H1 (cell line): ENCODE measurements around the gene CCR2. TPM values are rescaled to one million over a fixed set of nuclear protein-coding genes. Genes with fewer than 3 reads are reported as not detected.
"Not testable (repeated sequence)": the region's sequence is repeated elsewhere in the genome, so short reads cannot be mapped to it uniquely, and the experiment has no call there.

ENCODE experiments used
- CTCF ChIA-PET: fragments of 300-600 bp; sonication (Branson Sonifier 250); formaldehyde crosslinking; loops from one replicate; lab custom pipeline; 2021; ENCODE audit not compliant: partially characterized antibody; lab: Charles Lee
- POLR2A ChIA-PET: fragments of 300-600 bp; sonication (Branson Sonifier 250); formaldehyde crosslinking; loops from one replicate; lab custom pipeline; 2021; ENCODE audit warnings: inconsistent platforms; ENCODE audit not compliant: partially characterized antibody; lab: Charles Lee
- DNase-seq, 2 experiments: peaks; one replicate each; pipeline versions ENCODE4 v3.0.0 to v3.0.0-alpha.2; 2010 to 2022; ENCODE audit warnings: low spot score in 2 of 2, low read depth in 1 of 2, mixed read lengths in 1 of 2
- FAIRE-seq: peaks from 2 replicates; lab custom pipeline; 2011; peaks lifted over from hg19 to GRCh38; lab: Jason Lieb, UNC
- H2AFZ ChIP-seq: 2 replicates; pipeline ENCODE4 v1.8.1; 2012; ENCODE audit warnings: low read length, inconsistent platforms
- H2AK5ac ChIP-seq: 2 replicates; pipeline ENCODE4 v1.6.1; 2013; ENCODE audit warnings: low read depth, low read length
- H2BK120ac ChIP-seq: replicated peaks from 2 replicates; pipeline ENCODE3; 2013; ENCODE audit warnings: low read depth, low read length, inconsistent platforms
- H2BK12ac ChIP-seq: 2 replicates; pipeline ENCODE4 v1.6.1; 2013; ENCODE audit warnings: low read depth, low read length
- H2BK15ac ChIP-seq: 2 replicates; pipeline ENCODE4 v1.6.1; 2013; ENCODE audit warnings: low read length
- H2BK20ac ChIP-seq: 2 replicates; pipeline ENCODE4 v1.6.1; 2013; ENCODE audit warnings: low read length
- H2BK5ac ChIP-seq: 2 replicates; pipeline ENCODE4 v1.6.1; 2013; ENCODE audit warnings: low read depth, low read length
- H3K14ac ChIP-seq: 2 replicates; pipeline ENCODE4 v1.6.1; 2013; ENCODE audit warnings: inconsistent platforms; ENCODE audit not compliant: insufficient read length
- H3K18ac ChIP-seq: 2 replicates; pipeline ENCODE4 v1.6.1; 2013; ENCODE audit warnings: low read length; ENCODE audit errors: extremely low read depth
- H3K23ac ChIP-seq: 2 replicates; pipeline ENCODE4 v1.6.1; 2013; ENCODE audit warnings: inconsistent platforms; ENCODE audit not compliant: insufficient read length
- H3K23me2 ChIP-seq: 2 replicates; pipeline ENCODE4 v1.6.1; 2013; ENCODE audit warnings: low read depth, low read length
- H3K27ac ChIP-seq: 2 replicates; pipeline ENCODE4 v1.6.1; 2011; ENCODE audit warnings: low read depth, low read length, inconsistent platforms
- H3K27me3 ChIP-seq, 4 experiments: replicated peaks in 1 of 4; 1 replicate in 1 of 4; 2 replicates in 3 of 4; pipeline versions ENCODE4 v1.6.1 to v1.8.1; 2011 to 2013; ENCODE audit warnings: low read length in 3 of 4, mild to moderate bottlenecking in 3 of 4, inconsistent platforms in 2 of 4, mixed read lengths in 2 of 4, moderate library complexity in 1 of 4; ENCODE audit not compliant: control insufficient read depth in 3 of 4, insufficient read depth in 3 of 4; ENCODE audit errors: extremely low read depth in 1 of 4
- H3K36me3 ChIP-seq, 4 experiments: 2 replicates each; pipeline versions ENCODE4 v1.6.1 to v1.8.1; 2011 to 2013; ENCODE audit warnings: mild to moderate bottlenecking in 4 of 4, low read length in 3 of 4, moderate library complexity in 2 of 4, control low read depth in 1 of 4, inconsistent platforms in 1 of 4; ENCODE audit not compliant: insufficient read depth in 4 of 4, control insufficient read depth in 2 of 4
- H3K4ac ChIP-seq: replicated peaks from 2 replicates; pipeline ENCODE3; 2013; ENCODE audit warnings: low read length, low read depth, mixed read lengths, inconsistent platforms; ENCODE audit not compliant: insufficient read length
- H3K4me1 ChIP-seq, 4 experiments: replicated peaks in 1 of 4; 1 replicate in 1 of 4; 2 replicates in 3 of 4; pipeline versions ENCODE4 v1.6.1 to v1.8.1; 2011 to 2013; ENCODE audit warnings: low read length in 3 of 4, inconsistent platforms in 2 of 4, mixed read lengths in 1 of 4; ENCODE audit not compliant: insufficient read depth in 4 of 4, control insufficient read depth in 3 of 4
- H3K4me2 ChIP-seq, 2 experiments: 2 replicates each; pipeline versions ENCODE4 v1.6.1 to v1.8.1; 2011 to 2013; ENCODE audit warnings: low read depth in 2 of 2, low read length in 2 of 2, control low read depth in 1 of 2, inconsistent platforms in 1 of 2, mild to moderate bottlenecking in 1 of 2; ENCODE audit not compliant: insufficient read depth in 1 of 2
- H3K4me3 ChIP-seq, 4 experiments: fragments of 200-600, 300-600 bp in 1 of 4; sonication (generic), shearing (Covaris generic), sonication (Bioruptor Twin) in 1 of 4; 2 replicates each; pipeline versions ENCODE4 v1.5.1 to v1.8.1; 2011 to 2016; ENCODE audit warnings: low read length in 4 of 4, low read depth in 3 of 4, control low read depth in 2 of 4, inconsistent platforms in 2 of 4, mild to moderate bottlenecking in 2 of 4, mixed read lengths in 1 of 4, moderate library complexity in 1 of 4; ENCODE audit not compliant: insufficient read depth in 2 of 4; ENCODE audit errors: extremely low read depth in 1 of 4
- H3K56ac ChIP-seq: replicated peaks from 2 replicates; pipeline ENCODE3; 2013; ENCODE audit warnings: low read depth, mild to moderate bottlenecking, mixed read lengths, low read length, inconsistent platforms; ENCODE audit not compliant: insufficient read length
- H3K79me1 ChIP-seq: 2 replicates; pipeline ENCODE4 v1.6.1; 2013; ENCODE audit warnings: low read depth, low read length, control low read depth
- H3K79me2 ChIP-seq, 2 experiments: 2 replicates each; pipeline versions ENCODE4 v1.6.1 to v1.8.1; 2012 to 2013; ENCODE audit warnings: low read length in 2 of 2, mild to moderate bottlenecking in 2 of 2, inconsistent platforms in 1 of 2; ENCODE audit not compliant: insufficient read depth in 2 of 2, control insufficient read depth in 1 of 2
- H3K9ac ChIP-seq, 4 experiments: replicated peaks in 1 of 4; 1 replicate in 1 of 4; 2 replicates in 3 of 4; pipeline versions ENCODE4 v1.6.1 to v1.8.1; 2011 to 2013; ENCODE audit warnings: low read depth in 3 of 4, low read length in 3 of 4, control low read depth in 2 of 4, mild to moderate bottlenecking in 2 of 4, moderate library complexity in 2 of 4, inconsistent platforms in 1 of 4; ENCODE audit errors: extremely low read depth in 1 of 4
- H3K9me3 ChIP-seq, 2 experiments: 2 replicates each; pipeline versions ENCODE4 v1.6.1 to v1.8.1; 2012 to 2013; ENCODE audit warnings: mild to moderate bottlenecking in 2 of 2, moderate library complexity in 2 of 2, control low read depth in 1 of 2, inconsistent platforms in 1 of 2, low read depth in 1 of 2, low read length in 1 of 2, mixed read lengths in 1 of 2; ENCODE audit not compliant: insufficient read depth in 2 of 2
- H4K20me1 ChIP-seq, 2 experiments: replicated peaks in 1 of 2; 2 replicates each; pipeline versions ENCODE3 to v1.8.1; 2011 to 2013; ENCODE audit warnings: inconsistent platforms in 2 of 2, low read length in 2 of 2, mild to moderate bottlenecking in 1 of 2; ENCODE audit not compliant: insufficient read depth in 2 of 2, control insufficient read depth in 1 of 2
- H4K5ac ChIP-seq: 2 replicates; pipeline ENCODE4 v1.6.1; 2013; ENCODE audit warnings: low read length, low read depth, mixed read lengths, inconsistent platforms; ENCODE audit not compliant: insufficient read length
- H4K8ac ChIP-seq: 2 replicates; pipeline ENCODE4 v1.8.0; 2013; ENCODE audit warnings: mild to moderate bottlenecking, moderate library complexity, low read length, inconsistent platforms; ENCODE audit not compliant: insufficient read depth; ENCODE audit errors: extremely low read depth
- H4K91ac ChIP-seq: replicated peaks from 2 replicates; pipeline ENCODE3; 2013; ENCODE audit warnings: low read length, mixed read lengths, inconsistent platforms; ENCODE audit not compliant: insufficient read length
- BACH1 ChIP-seq: IDR thresholded peaks from 2 replicates; pipeline ENCODE4 v1.6.1; 2012; ENCODE audit warnings: low read length, improper control_type of control experiment
- SIRT6 ChIP-seq: IDR thresholded peaks from one replicate; pipeline ENCODE4 v1.7.1; 2012; ENCODE audit warnings: low read length, inconsistent platforms
- WGBS, 2 experiments: shearing (Covaris generic) in 1 of 2; methylation state at CpG; one replicate each; pipeline versions ENCODE4 v1.1.6 to v1.1.7; 2013 to 2015; ENCODE audit warnings: low lambda C conversion rate in 2 of 2, mixed read lengths in 2 of 2, inconsistent platforms in 1 of 2, low coverage in 1 of 2, missing lambda C conversion rate in 1 of 2; ENCODE audit not compliant: insufficient replicate concordance in 2 of 2, insufficient coverage in 1 of 2, insufficient read length in 1 of 2; ENCODE audit errors: extremely low coverage in 1 of 2, missing lambda C conversion rate in 1 of 2; 5-methylcytosine and 5-hydroxymethylcytosine counted together
- polyA plus RNA-seq, 7 experiments: library from polyadenylated mRNA; depleted of rRNA in 3 of 7; stranded (reverse) in 5 of 7; unstranded in 2 of 7; fragments of >200 nt in 5 of 7; fragments of 200-250 nt in 2 of 7; gene quantifications; 1 replicate in 5 of 7; 2 replicates in 1 of 7; 4 replicates in 1 of 7; pipeline versions ENCODE4 v1.2.1 to v1.2.3, GENCODE V29; 2011 to 2013; ENCODE audit warnings: missing spikeins in 2 of 7, mixed read lengths in 2 of 7
- total RNA-seq: library from RNA; stranded (reverse); fragmentation: NEBNext Ultra II Directional; extraction: Animal tissue kit (Norgen Biotek cat#: 25700); gene quantifications from 2 replicates; pipeline ENCODE4 v1.2.1, GENCODE V29; 2021

The CCR2 gene
- total and polyA plus RNA-seq, 2 of the 8 experiments (the other 6 are each of a cell fraction or from before 2014, with no cell fraction given) = not detected

- Histone ChIP-seq H4K20me1 (no peaks in the 10 kb centered on the region), H3K9me3 (no peaks in the 10 kb centered on the region), H3K23ac (no peak overlapping the region), H2BK20ac (no peak overlapping the region), H4K91ac (no peak overlapping the region), H2AFZ (no peak overlapping the region), H2BK15ac (no peak overlapping the region), H3K23me2 (no peaks in the 10 kb centered on the region), H2AK5ac (no peak overlapping the region), H3K4ac (no peak overlapping the region), H3K4me1 (peaks cover 0 to 6% (median 0%) of the 10 kb centered on the region in 4 experiments; a peak in 1 of 7 replicates), H3K4me2 (no peak overlapping the region), H3K9ac (no peak overlapping the region), H3K14ac (no peak overlapping the region), H4K8ac (no peak overlapping the region), H3K18ac (no peak overlapping the region), H4K5ac (no peak overlapping the region), H3K79me2 (no peaks in the 10 kb centered on the region), H3K56ac (no peak overlapping the region), H3K79me1 (no peaks in the 10 kb centered on the region), H3K4me3 (no peak overlapping the region), H2BK5ac (no peak overlapping the region), H2BK120ac (no peak overlapping the region), H2BK12ac (no peak overlapping the region), H3K27ac (no peak overlapping the region), H3K36me3 (no peaks in the 10 kb centered on the region), H3K27me3 (no peaks in the 10 kb centered on the region)
- CTCF ChIA-PET = interaction anchor here (0.8 to 1.5 kb wide), 5 partner anchors 8 to 239 kb away, joined by 3 to 6 read pairs (median 3); no protein-coding TSS in a partner anchor
- POLR2A ChIA-PET = no interaction called here
- whole genome bisulfite sequencing, 2 experiments = 74% methylated on average over 6 of the region's 6 CpGs; no CpG with 5 or more reads in 1 of the 2 experiments
- TF ChIP-seq SIRT6 = no peak
- TF ChIP-seq BACH1 = no peak
- FAIRE-seq = no peak
- DNase-seq = no peak
These were observed 35.4 kb downstream of the CCR2 start for GRCh38 chr3:46389306-46389705.

DNA sequence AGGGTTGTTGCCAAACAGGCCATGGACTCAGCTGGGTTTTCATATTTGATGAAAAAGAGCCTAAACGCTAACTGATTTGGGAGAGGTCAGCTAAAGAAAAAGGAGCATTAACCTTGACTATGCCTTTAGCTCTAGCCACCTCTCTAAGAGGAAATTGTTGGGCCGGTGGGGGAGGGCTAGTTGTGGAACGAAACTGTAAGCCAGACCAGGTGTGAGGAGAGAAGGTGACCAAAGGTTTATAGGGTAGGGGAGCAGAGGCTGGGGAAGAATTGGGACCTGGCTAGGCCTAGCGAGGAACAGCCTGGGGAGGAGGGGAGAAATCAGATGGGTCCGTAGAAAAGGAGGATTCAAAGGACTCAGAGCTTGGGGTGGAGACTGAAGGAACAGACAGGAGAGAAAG lies 37.6 kb downstream of the CCR2 start:
- H3K4me3 ChIP-seq, H3K79me2 ChIP-seq, H3K4me1 ChIP-seq, FAIRE-seq, H3K4ac ChIP-seq, H3K27ac ChIP-seq, H3K23ac ChIP-seq, H2AFZ ChIP-seq, DNase-seq, H2BK120ac ChIP-seq, H2AK5ac ChIP-seq, H3K36me3 ChIP-seq, H4K91ac ChIP-seq, H3K4me2 ChIP-seq, H3K9ac ChIP-seq, H4K20me1 ChIP-seq, H4K5ac ChIP-seq, H3K27me3 ChIP-seq, H3K79me1 ChIP-seq, H3K56ac ChIP-seq, H3K23me2 ChIP-seq, H3K14ac ChIP-seq, H3K18ac ChIP-seq, POLR2A ChIA-PET, H2BK15ac ChIP-seq, H4K8ac ChIP-seq, H2BK20ac ChIP-seq, H2BK5ac ChIP-seq, H2BK12ac ChIP-seq, H3K9me3 ChIP-seq: not testable (repeated sequence)
- CTCF ChIA-PET = interaction anchor here (0.7 to 0.9 kb wide), 2 partner anchors 12 to 59 kb away, joined by 3 read pairs; no protein-coding TSS in a partner anchor
- 91% methylated on average over 5 of the region's 5 CpGs; no CpG with 5 or more reads in 1 of the 2 experiments for WGBS, 2 experiments
